Adipocyte (in vitro differentiated cells): ENCODE data around the gene IER3.

Source experiments
- DNase-seq: peaks from one replicate; pipeline ENCODE4 v3.0.0-alpha.2; 2015; ENCODE audit warnings: low read depth
- H3K27me3 ChIP-seq: replicated peaks from 2 replicates; pipeline ENCODE4 v1.7.0; 2013; ENCODE audit warnings: mild to moderate bottlenecking, low read length, moderate library complexity; ENCODE audit not compliant: control insufficient read depth, insufficient read depth
- H3K36me3 ChIP-seq: 2 replicates; pipeline ENCODE4 v1.7.0; 2013; ENCODE audit warnings: low read length, mild to moderate bottlenecking, moderate library complexity; ENCODE audit not compliant: control insufficient read depth, insufficient read depth, severe bottlenecking
- H3K4me1 ChIP-seq: 2 replicates; pipeline ENCODE4 v1.7.0; 2013; ENCODE audit warnings: mild to moderate bottlenecking, low read length, moderate library complexity; ENCODE audit not compliant: control insufficient read depth, insufficient read depth
- H3K4me3 ChIP-seq: 2 replicates; pipeline ENCODE4 v1.7.0; 2013; ENCODE audit warnings: mild to moderate bottlenecking, low read length, moderate library complexity
- H3K9ac ChIP-seq: 2 replicates; pipeline ENCODE4 v1.7.0; 2013; ENCODE audit warnings: mild to moderate bottlenecking, low read length, moderate library complexity
- H3K9me3 ChIP-seq: 2 replicates; pipeline ENCODE4 v1.7.0; 2013; ENCODE audit warnings: mild to moderate bottlenecking, low read length, moderate library complexity; ENCODE audit not compliant: control insufficient read depth

The IER3 gene

DNA sequence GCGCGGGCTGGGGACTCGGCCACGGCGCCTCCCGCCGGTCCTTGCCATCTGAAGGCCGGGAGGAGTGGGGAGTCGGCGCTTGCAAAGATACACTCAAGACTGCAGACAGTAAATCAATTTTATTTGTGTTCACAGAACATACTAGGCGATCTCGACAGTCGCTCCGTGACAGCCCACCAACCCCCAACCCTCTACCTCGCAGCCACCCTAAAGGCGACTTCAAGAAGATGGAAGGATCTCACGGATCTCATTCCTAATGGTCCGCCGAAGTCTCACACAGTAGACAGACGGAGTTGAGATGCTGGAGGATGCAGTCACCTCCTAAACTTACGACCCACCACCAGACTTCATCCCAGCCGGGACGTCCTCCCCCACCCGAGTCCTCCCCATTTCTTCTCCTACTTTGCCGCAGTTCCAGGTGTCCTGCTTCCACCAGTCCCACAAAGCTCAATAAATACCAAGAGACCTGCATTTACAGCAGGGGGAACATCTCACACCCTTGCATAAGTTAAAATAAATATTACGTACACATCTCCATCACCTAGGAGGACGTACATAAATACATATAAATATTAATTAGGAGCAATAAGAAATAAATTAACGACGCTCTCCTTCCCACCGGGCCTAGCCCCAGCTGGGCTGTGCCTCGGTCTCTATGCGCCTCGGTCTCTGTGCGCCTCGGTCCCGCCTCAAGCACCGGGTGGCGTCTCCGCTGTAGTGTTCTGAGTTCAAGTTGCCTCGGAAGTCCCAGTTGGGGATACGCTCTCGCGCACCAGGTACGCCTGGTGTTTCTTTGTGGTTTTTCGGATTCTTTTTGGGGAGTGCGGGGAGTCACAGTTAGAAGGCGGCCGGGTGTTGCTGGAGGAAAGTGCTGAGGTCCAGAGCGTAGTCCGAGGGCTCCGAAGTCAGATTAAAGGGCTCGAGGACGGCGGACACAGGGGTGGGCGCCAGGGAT, 971 bp downstream of the IER3 start:
- DNase-seq, result peak; percentile 64
- no peaks in the 10 kb centered on the region for H3K9me3 ChIP-seq
- peaks cover 22% of the 10 kb centered on the region for H3K36me3 ChIP-seq
- H3K4me3 ChIP-seq, result peak overlapping the region; percentile 93
- no peaks in the 10 kb centered on the region for H3K27me3 ChIP-seq
- H3K9ac ChIP-seq, result peak overlapping the region; percentile 90
- peaks cover 34% of the 10 kb centered on the region for H3K4me1 ChIP-seq

DNA sequence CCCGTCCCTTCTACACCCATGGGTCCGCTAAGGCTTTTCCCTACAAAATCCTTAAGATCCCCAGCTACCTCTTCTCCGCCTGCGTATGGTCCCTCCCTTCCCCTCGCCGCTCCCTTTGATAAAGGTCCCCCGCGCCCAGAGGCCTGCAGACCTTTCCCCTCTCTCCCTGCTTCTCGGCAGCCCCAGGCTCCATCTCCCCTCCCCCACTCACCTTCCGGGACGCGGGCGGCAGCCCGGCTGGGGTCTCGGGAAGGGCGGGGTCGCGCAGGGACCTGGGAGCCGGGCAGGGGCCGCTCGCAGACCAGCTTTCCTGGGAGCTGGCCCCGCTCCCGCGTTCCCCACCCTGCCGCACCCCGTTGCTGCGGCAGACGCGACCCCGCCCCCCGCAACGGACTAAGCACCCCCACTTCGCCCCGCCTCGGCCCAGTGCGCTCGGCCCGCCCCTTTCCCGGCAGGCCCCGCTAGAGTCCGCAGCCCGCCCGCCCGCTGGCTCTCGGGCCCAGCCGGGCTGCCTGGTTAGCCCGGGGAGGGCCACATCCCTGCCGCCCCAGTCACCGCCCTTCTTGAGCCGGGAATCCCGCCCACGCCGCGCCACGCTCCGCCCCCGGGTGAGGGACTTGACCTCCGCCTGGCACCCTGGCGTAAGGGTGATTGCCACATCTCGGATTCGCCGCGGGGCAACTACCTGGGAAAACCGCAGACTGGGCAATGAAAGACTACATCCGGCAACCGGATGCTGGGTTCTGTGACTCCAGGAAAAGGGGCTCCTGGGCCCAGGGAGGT, 1.8 kb downstream of the IER3 start, which contains the start of gene FLOT1:
Gene FLOT1 (minus strand): TSS at position 372 of the 783 bp plus-strand sequence. CDS start 498 bp downstream, outside the sequence.
- H3K9ac ChIP-seq, result peak within 1 kb of the TSS; percentile 95

GRCh38 chr6:30741789-30742315, 2.5 kb downstream of the IER3 start:
- Histone ChIP-seq H3K27me3 (no peaks in the 10 kb centered on the region), H3K4me3 (peak overlapping the region; percentile 93), H3K36me3 (peaks cover 37% of the 10 kb centered on the region), H3K9ac (peak overlapping the region; percentile 95), H3K4me1 (peaks cover 34% of the 10 kb centered on the region), H3K9me3 (no peaks in the 10 kb centered on the region)
- peak; percentile 76 for DNase-seq

More for the DNA sequence above, 1.8 kb downstream of the IER3 start, which contains the start of gene FLOT1:
- peak; percentile 99 for DNase-seq
- H3K4me1 ChIP-seq, result peaks cover 34% of the 10 kb centered on the region
- peaks cover 31% of the 10 kb centered on the region for H3K36me3 ChIP-seq
- H3K27me3 ChIP-seq, result no peaks in the 10 kb centered on the region
- H3K9me3 ChIP-seq, result no peaks in the 10 kb centered on the region
- peak within 1 kb of the TSS; percentile 93 for H3K4me3 ChIP-seq

GRCh38 chr6:30741063-30741779, 3.1 kb downstream of the IER3 start:
- peak overlapping the region; percentile 93 for H3K4me3 ChIP-seq
- no peaks in the 10 kb centered on the region for H3K27me3 ChIP-seq
- H3K4me1 ChIP-seq, result peaks cover 34% of the 10 kb centered on the region
- H3K9me3 ChIP-seq, result no peaks in the 10 kb centered on the region
- peak; percentile 21 for DNase-seq
- peak overlapping the region; percentile 95 for H3K9ac ChIP-seq
- peaks cover 39% of the 10 kb centered on the region for H3K36me3 ChIP-seq

- Histone ChIP-seq H3K9ac (no peak overlapping the region), H3K4me1 (peaks cover 34% of the 10 kb centered on the region), H3K4me3 (no peak overlapping the region), H3K27me3 (no peaks in the 10 kb centered on the region), H3K36me3 (peaks cover 46% of the 10 kb centered on the region), H3K9me3 (no peaks in the 10 kb centered on the region)
- no peak for DNase-seq
These were observed 3.8 kb downstream of the IER3 start for GRCh38 chr6:30740540-30740870.

- Histone ChIP-seq H3K9me3 (no peaks in the 10 kb centered on the region), H3K9ac (peak overlapping the region; percentile 17), H3K4me1 (peaks cover 27% of the 10 kb centered on the region), H3K36me3 (peaks cover 63% of the 10 kb centered on the region), H3K4me3 (no peak overlapping the region), H3K27me3 (no peaks in the 10 kb centered on the region)
- DNase-seq, result no peak
These were observed 5.8 kb downstream of the IER3 start for GRCh38 chr6:30738532-30738931.

DNA sequence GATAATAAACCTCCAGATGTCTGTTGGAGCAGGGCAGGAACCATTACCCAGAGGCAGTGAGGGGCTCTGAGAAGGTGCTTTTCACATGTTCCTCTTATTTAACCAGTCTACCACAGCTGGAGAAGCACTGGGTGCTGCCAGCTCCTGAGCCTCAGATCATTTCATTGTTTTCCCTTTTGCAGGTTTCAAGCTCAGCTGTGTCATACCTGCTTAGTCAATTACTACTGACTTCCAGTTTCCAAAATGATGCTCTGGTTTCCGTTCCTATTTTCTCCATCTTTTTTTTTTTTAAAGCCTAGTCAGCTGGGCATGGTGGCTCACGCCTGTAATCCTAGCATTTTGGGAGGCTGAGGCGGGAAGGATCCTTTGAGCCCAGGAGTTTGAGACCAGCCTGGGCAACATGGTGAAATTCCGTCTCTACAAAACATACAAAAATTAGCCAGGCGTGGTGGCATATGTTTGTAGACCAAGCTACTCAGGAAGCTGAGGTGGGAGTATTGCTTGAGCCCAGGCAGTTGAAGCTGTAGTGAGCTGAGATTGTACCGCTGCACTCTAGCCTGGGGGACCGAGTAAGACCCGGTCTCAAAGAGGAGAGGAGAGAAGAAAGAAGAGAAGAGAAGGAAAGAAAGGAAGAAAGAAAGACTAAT, 8.6 kb downstream of the IER3 start:
- Histone ChIP-seq H3K27me3 (no peaks in the 10 kb centered on the region), H3K9me3 (no peaks in the 10 kb centered on the region), H3K9ac (no peak overlapping the region), H3K36me3 (peaks cover 83% of the 10 kb centered on the region), H3K4me1 (peaks cover 9% of the 10 kb centered on the region), H3K4me3 (no peak overlapping the region)
- no peak for DNase-seq

- Histone ChIP-seq H3K9me3 (no peaks in the 10 kb centered on the region), H3K27me3 (no peaks in the 10 kb centered on the region), H3K4me1 (peaks cover 11% of the 10 kb centered on the region), H3K9ac (no peak overlapping the region), H3K36me3 (peaks cover 75% of the 10 kb centered on the region), H3K4me3 (no peak overlapping the region)
- DNase-seq, result no peak
These were observed 12.0 kb downstream of the IER3 start for GRCh38 chr6:30732237-30732943.

DNA sequence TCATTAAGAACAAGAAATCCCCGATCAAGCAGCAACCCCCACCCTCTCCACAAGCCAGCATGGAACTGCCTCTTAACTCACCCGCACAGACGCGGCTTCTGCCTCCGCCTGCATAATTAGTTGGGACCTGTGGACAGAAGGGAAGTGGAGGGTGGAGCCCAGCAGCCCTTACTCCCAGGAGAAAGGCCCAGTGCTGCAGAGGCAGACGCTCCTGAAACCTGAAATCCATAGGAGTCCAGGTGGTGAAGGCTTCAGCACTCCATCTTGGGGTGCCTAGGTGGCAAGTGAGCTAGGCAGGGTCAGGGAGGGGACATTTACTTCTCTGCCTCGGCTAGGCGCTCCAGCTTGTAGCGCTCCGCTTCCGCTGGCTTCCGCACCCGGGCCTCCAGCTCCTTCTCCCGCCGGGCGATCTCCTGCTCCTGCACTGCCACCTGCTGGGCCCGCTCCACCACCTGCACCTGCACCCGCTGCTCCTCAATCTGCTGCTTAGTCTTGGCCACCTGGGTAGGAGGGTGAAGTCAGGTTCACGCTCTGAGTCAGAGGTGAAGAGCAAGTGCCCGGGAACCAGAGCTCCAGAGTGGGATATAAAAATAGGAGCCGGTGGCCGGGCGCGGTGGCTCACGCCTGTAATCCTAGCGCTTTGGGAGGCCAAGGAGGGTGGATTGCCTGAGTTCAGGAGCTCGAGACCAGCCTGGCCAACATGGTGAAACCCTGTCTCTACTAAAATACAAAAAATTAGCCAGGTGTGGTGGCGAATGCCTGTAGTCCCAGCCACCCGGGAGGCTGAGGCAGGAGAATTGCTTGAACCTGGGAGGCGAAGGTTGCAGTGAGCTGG, 13.5 kb downstream of the IER3 start:
- DNase-seq, result no peak
- Histone ChIP-seq H3K36me3 (peaks cover 71% of the 10 kb centered on the region), H3K4me3 (no peak overlapping the region)

More for the DNA sequence above, 13.5 kb downstream of the IER3 start:
- no peaks in the 10 kb centered on the region for H3K9me3 ChIP-seq
- no peak overlapping the region for H3K9ac ChIP-seq
- no peaks in the 10 kb centered on the region for H3K27me3 ChIP-seq
- H3K4me1 ChIP-seq, result peaks cover 19% of the 10 kb centered on the region
